Cardiac fibroblast (primary cell): ENCODE results near the gene PRMT7.
A peak's percentile ranks its signal among the peaks of the same experiment; 100 is the strongest.

ENCODE experiments used
- DNase-seq, 2 donors: peaks; one replicate each; pipeline versions ENCODE4 v3.0.0 to v3.0.0-alpha.2; 2010; ENCODE audit warnings: low read depth in 2 of 2
- H3K4me3 ChIP-seq, 2 donors: replicated peaks in 1 of 2; 1 replicate in 1 of 2; 2 replicates in 1 of 2; pipeline ENCODE4 v1.5.1; 2011; ENCODE audit warnings: low read depth in 2 of 2, low read length in 2 of 2, mild to moderate bottlenecking in 2 of 2, moderate library complexity in 1 of 2
- CTCF ChIP-seq: IDR thresholded peaks from one replicate; pipeline ENCODE4 v1.5.1; 2011; ENCODE audit warnings: low read depth, mild to moderate bottlenecking, low read length, inconsistent platforms

Gene PRMT7

GRCh38 chr16:68397710-68398201, 86.9 kb downstream of the PRMT7 start:
- no peak for DNase-seq
- H3K4me3 ChIP-seq: no peak overlapping the region
- TF ChIP-seq CTCF: no peak

- no peak for DNase-seq
- TF ChIP-seq CTCF: no peak
- H3K4me3 ChIP-seq: no peak overlapping the region
These were observed 88.6 kb downstream of the PRMT7 start for GRCh38 chr16:68399456-68399855.

- no peak for TF ChIP-seq CTCF
- DNase-seq: no peak
- no peak overlapping the region for H3K4me3 ChIP-seq
These were observed 89.5 kb downstream of the PRMT7 start for GRCh38 chr16:68400083-68400923.

- no peak for TF ChIP-seq CTCF
- no peak for DNase-seq
These were observed 90.2 kb downstream of the PRMT7 start for GRCh38 chr16:68400924-68401460.

DNA sequence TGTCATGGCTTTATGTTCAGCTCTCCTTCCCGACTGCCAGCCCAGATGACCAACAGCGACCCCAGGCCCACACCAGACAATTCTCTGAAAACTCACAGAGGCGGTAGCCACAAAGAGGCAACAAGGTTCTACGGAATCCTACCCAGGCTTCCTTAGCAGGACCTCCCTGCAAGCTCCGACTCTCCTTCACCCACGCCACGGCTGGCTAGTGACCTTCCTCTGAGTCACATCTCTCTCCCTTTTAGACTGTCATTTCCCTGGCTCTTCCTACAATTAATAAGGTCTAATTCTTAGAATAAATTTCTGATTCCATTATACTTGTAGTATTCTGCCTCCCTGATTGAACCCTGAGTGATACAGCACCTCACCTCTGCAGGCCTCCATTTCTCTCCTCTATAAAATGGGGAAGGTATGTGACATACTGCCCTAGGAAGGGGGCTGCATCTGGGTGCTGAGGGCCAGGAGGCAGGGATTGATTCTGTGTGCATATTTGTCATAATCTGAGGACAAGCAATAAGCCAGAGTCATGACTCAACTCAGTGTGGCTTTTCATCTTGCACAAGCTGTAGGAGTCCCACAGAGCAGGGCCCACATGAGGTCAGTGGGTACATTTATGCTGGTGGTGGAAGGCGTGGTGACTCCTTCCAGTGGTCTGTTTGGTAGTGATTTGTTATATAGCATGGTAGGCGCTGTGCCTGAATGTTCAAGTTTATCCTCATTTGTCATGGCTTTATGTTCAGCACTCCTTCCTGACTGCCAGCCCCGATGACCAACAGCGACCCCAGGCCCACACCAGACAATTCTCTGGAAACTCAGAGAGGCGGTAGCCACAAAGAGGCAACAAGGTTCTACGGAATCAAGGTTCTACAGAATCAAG, 91.3 kb downstream of the PRMT7 start:
- peak; percentile 5 to 53 for DNase-seq

More at GRCh38 chr16:68400924-68401460, 90.2 kb downstream of the PRMT7 start:
- H3K4me3 ChIP-seq: no peak overlapping the region

DNA sequence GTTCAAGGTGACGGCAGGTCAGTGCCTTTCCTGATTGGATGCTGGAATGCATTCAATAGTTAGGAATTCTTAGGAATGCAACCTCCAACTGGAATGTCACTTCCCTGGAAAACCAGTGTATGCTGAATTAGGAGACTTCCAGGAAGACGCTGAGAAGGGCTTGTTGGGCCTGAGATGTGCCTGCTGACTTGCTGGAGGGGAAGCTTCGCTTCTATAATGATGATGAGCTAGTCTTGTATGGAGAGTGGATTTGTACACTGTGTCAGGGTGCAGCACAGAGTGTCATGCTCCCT, 91.9 kb downstream of the PRMT7 start:
- no peak for DNase-seq
- no peak overlapping the region for H3K4me3 ChIP-seq
- TF ChIP-seq CTCF: no peak

More for the DNA sequence above, 91.3 kb downstream of the PRMT7 start:
- TF ChIP-seq CTCF: no peak
- no peak overlapping the region for H3K4me3 ChIP-seq
